ENCODE measurements around the gene FBXL22.
"Not testable (repeated sequence)": the region's sequence is repeated elsewhere in the genome, so short reads cannot be mapped to it uniquely, and the experiment has no call there.

Gene FBXL22

GRCh38 chr15:63617147-63617546, 20.0 kb downstream of the FBXL22 start:
- not testable (repeated sequence) for ATAC-seq

- ATAC-seq, result not testable (repeated sequence)
Measured at GRCh38 chr15:63617627-63618026, 20.4 kb downstream of the FBXL22 start.

GRCh38 chr15:63620760-63621159, 23.6 kb downstream of the FBXL22 start:
- not testable (repeated sequence) for ATAC-seq

DNA sequence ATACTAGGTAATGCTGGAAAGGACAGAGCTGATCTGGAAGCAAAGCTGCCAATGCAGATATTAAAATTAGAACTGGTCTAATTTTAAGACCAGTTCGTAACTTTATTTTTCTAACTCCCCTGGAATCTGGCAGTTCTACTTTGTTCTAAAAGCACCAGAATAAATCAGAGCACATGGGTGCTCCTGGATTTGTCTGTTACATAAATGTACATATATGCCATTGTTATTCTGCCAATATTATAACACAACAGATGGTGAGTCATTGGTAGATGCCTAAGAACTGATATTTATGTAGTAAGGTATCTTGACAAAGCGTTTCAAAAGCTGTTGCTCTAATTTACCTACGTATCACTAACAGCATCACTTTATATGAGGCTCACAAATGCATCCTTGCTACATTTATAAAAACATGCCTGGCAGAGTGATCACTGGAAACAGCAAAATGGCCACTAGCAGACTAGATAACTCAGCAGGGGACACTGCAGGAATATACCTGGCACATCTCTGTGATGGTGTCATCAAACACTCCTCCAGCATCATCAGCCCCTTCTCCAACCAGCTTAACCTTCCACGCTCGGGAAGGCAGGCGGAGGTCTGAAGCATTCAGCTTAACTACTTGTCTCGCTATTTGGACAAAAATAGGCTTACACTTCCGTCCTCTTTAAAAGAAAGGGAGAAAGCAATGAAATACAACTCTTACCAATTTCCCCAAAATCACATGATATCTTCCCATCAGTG, 26.2 kb downstream of the FBXL22 start:
- no peak for ATAC-seq

- no peak for ATAC-seq
Measured at GRCh38 chr15:63626955-63627354, 29.8 kb downstream of the FBXL22 start.

DNA sequence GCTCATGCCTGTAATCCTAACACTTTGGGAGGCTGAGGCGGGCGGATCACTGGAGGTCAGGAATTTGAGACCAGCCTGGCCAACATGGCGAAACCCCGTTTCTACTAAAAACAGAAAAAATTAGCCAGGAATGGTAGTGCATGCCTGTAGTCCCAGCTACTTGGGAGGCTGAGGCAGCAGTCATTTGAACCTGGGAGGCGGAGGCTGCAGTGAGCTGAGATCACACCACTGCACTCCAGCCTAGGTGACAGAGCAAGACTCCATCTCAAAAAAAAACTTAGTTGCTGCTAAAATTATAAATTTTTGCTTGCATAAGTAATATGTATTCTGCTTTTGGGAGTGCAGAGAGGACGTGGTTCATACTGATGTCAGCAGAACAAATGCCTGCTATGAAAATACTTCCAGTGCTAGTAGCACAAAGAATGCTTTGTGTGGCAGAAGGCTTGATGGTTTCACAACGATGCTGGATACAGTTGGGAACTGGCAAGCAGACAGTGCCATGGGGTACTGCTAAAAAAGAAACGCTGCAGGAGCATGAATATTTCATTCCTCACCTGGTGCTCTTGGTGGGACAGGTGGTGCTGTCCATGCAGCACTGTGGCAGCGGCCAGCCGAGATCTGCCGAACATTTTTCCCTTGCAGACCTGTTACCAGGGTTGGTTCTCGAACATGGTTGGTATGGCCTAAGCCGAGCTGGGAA, 31.1 kb downstream of the FBXL22 start:
- ATAC-seq, result no peak

GRCh38 chr15:63630036-63630751, 33.0 kb downstream of the FBXL22 start:
- no peak for ATAC-seq

GRCh38 chr15:63633312-63633711, 36.1 kb downstream of the FBXL22 start:
- no peak for ATAC-seq

DNA sequence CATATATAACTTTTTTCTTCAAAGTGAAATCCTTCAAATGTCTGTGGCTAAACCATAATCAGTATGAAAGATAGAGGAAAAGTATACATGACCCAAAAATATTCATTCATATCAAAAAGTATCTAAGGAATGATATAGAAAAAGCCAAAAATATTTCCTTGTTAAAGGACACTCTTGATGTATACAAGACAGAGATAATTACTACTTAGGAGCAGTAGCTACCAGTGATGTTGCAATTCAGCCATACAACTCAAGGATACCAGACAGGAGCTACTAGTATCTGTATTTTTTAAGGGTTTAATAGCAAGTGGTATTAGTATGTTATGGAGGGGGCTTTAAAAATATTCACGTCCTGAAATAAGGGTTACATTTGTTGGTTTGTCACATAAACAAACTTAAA, 37.0 kb downstream of the FBXL22 start:
- ATAC-seq, result no peak

GRCh38 chr15:63636518-63637061, 39.4 kb downstream of the FBXL22 start:
- ATAC-seq, result no peak

DNA sequence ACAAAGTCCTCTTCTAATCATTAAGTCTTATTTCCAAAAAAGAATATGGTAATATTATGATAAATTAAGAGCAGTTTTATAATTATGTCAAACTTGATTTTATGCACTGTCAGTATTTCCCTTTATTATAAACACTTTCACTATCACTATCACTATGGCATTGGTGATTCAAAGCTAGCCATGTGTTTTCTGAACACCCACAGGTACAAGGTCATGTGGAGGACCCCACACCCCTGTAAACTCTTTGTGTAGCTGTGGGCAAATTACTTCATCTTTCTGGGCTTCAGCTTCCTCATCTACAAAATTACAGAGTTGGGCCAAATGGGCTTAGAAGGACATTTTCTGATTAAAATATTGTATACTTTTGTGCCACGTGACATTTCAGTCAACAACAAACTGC, 41.7 kb downstream of the FBXL22 start:
- peak; percentile 82 to 91 for ATAC-seq

DNA sequence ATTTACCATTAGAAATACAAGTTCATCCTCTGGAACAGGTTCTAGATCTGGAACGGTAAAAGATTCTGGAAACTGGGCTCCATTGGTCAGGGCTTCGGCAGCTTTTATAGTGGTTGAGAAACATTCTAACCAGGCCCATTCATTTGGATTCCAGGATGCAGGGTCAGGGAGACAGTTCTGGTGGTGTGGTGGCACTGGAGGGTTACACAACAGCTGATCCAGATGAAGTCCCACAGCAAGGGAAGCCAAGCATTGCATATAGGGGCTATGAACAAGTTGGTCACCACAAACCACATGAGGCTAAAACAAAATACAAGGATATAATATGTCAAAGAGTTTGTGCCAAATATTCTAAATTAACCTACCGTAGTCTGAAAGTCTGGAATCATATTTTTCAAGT, 43.0 kb downstream of the FBXL22 start:
- no peak for ATAC-seq

All from activated CD4-positive, CD25-positive, alpha-beta regulatory T cell treated with anti-CD3 and anti-CD28 coated beads, Interleukin-2, amount 50 U/mL, for 24 hours (primary cell).